ENCODE data around the gene LRRC10B. TPM values are rescaled to one million over a fixed set of nuclear protein-coding genes. Genes with fewer than 3 reads are reported as not detected.
"Not testable (repeated sequence)": the region's sequence is repeated elsewhere in the genome, so short reads cannot be mapped to it uniquely, and the experiment has no call there.

The LRRC10B gene
- polyA plus RNA-seq (ENCODE audit: insufficient read length in 4 of 4): 1 to 10 TPM; 1.1 to 3.2 (median 1.6) TPM

DNA sequence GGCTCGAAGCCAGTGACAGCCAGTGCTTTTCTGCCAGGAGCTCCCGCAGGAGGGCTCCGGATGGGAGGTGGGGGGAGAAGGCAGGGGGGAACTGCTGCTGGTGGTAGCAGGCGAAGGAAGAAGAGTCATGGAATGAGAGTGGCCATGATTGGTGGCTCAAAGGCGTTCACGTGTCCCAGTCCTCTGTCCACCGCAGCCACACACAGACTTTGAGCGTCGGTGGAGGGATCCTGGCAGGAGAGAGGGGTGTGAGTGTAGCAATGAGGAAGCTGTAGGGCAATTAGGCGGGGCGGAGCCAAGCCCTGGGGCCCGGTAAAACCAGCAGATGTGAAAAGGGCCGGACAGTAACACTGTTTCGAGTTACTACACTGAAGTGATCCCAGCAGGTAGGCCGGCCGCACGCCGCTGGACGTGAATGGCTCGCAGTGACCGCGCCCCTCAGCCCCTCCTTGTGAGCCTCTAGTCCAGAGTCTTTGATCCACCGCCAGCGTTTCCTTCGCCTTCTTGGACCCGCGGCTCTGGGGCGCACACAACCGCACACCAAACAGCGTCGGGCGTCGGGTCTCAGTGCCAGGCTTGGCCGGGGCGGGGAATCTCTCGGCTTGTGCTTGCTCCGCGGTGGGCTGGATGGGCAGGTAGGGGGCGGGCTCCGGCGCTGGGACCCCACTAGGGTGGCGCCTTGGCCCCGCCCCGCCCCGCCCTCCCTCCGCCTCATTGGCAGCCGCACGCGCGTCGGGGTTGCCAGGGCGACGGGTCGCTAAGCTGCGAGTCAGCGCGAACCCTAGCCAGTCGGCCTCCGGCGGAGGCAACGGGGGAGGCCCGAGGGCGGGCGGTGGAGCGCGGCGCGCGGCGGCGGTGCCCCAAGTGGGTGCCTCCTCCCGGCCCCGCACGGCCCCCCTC lies at the start of gene LRRC10B:
Gene LRRC10B, plus strand, starts transcription at position 788 of the 900 bp plus-strand sequence. CDS start 250 bp downstream, outside the sequence.
- no peak for DNase-seq (ENCODE audit: low read depth in 4 of 4, low spot score in 2 of 4)

DNA sequence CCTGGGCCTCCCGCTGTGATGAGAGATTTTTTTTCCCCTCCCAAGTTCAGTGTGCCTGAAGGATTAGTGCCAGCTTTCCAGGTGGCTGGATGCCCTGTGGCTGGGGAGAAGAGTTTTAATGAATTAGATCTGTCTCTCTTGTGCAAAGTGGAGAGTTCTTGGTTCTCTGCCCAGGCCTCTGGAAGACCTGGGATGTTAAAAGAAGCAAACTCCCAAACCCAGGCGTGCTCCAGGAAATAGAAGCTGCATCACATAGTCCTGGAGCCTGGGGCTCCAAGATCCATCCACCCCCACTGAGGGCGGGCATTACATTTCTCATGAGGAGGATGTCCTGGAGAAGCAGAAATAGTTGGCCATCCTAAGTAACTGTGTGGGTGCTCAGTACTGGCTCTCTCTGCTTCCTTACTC lies 48.1 kb upstream of the LRRC10B start:
- no peak for DNase-seq (ENCODE audit: low read depth in 4 of 4, low spot score in 2 of 4)

DNA sequence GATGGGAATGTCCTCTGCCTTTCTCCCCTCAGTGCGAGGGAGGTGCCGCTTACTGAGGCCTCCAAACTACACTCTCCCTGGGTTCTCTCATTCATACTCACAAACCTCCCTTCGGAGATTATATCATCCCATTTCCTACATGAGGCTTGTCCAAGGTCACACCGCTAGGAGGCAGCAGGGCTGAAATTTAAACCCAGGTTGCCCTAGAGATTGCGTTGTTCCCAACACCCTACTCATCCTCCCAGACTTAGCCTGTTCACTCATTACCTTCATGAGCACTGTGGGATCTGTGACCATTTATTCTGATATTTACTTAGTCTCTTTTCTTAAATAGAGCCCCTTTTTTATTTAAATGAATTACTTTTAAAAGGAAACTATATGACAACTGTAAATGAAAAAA lies 47.6 kb upstream of the LRRC10B start:
- no peak for DNase-seq (ENCODE audit: low read depth in 4 of 4, low spot score in 2 of 4)

DNA sequence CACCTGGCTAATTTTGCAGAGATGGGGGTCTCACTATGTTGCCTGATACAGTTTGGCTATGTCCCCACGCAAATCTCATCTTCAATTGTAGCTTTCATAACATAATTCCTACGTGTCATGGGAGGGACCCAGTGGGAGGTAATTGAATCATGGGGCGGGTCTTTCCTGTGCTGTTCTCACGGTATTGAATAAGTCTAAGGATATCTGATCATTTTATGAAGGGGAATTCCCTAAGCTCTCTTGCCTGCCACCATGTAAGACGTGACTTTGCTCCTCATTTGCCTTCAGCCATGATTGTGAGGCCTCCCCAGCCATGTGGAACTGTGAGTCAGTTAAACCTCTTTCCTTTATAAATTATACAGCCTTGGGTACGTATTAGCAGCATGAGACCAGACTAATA lies 40.9 kb upstream of the LRRC10B start:
- DNase-seq (ENCODE audit: low read depth in 4 of 4, low spot score in 2 of 4): not testable (repeated sequence)

DNA sequence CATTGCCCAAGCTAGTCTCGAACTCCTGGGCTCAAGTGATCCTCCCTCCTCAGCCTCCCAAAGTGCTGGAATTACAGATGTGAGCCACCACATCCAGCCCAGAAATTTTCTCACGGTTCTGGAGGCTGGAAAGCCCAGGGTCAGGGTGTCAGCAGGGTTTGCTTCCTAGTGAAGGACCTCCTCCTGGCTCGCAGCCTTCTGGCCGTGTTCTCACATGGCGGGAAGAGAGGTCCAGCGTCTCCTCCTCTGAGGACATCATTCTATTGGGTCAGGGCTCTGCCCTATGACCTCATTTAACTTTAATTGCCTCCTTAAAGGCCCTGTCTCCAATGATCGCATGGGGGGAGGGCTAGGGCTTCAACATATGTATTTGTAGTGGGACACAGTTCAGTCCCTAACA lies 40.5 kb upstream of the LRRC10B start:
- no peak for DNase-seq (ENCODE audit: low read depth in 4 of 4, low spot score in 2 of 4)

DNA sequence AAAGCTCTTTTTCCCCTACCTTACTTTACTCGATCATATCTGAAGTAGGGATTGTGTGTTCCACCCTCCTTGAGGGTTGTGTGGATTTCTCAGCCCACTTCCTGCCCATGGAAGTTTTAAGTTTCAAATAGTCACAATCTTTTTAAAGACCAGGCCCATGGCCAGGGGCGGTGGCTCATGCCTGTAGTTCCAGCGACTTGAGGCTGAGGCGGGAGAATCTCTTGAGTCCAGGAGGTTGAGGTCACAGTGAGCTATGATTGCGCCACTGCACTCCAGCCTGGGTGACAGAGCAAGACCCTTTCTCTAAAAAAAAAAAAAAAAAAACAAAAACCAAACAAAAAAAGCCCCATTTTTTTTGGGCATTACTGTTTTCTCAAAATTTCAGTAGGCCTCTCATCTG lies 36.3 kb upstream of the LRRC10B start:
- DNase-seq (ENCODE audit: low read depth in 4 of 4, low spot score in 2 of 4): no peak

DNA sequence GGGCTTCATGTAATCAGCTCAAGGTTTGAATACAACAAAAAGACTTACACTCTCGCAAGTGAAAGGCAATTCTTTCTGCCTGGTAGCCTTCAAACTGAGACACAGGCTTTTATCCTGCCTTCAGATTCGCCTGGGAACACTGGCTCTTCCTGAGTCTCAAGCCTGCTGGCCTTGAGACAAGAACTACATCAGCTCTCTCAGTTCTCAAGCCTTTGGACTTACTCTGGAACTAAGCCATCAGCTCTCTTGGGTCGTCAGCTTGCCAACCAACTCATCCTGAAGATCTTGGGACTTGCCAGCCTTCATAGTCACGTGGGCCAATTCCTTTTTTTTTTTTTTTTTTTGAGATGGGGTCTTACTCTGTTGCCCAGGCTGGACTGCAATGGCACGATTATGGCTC lies 35.7 kb upstream of the LRRC10B start:
- no peak for DNase-seq (ENCODE audit: low read depth in 4 of 4, low spot score in 2 of 4)

DNA sequence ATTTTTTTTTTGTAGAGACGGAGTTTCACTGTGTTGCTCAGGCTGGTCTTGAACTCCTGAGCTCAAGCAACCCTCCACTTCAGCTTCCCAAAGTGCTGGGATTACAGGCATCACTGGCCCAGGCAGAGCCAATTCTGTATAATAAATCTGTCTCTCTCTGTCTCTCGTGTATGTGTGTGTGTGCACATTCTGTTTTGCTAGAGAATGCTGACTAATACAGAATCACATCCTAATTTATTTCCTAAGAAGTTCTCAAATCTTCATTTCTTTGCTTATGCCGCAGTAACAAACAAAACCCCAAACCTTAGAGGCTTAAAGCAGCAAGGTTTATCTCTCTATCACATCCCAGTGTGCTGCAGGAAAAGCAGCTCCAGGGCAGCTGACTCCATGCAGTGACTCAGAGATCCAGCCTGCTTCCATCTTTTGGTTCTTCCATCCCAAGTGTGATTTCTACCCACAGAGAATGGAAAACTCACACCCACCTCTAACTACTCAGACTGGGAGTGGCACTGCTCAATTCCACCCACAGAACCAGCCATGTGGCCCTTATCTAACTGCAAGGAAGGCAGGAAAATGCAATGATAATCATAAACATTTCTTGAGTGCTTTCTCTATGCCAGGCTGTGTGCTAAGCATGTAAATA lies 35.1 kb upstream of the LRRC10B start:
- DNase-seq (ENCODE audit: low read depth in 4 of 4, low spot score in 2 of 4): no peak

DNA sequence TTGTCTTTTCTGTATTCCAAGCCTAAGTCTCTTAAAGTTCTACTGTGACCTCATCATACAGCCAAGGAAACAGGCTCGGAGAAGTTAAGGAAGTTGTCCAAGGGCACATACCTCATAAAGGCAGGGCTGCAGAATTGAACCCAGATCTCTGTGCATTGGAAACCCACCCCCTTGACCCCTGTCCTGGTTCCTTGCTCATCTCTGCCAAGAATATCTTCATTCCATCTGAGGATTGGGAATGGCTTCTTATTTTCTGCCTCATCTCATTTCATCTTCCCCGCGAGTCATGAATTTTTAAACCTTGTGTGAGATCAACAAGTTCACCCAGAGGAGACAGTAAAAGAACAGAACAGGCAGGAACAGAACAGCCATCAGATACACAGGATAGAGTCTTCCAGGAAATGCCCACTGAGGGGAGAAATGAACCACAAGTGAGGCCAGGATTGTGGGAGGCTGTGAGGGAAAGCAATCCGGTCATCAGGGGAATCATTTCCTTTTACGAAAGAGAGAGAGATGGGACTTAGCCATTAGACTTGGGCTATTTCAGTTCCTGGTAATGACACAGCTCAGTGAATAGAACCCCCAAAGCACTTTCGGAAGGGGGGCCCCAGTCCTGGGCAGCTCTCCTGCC lies 34.4 kb upstream of the LRRC10B start:
- no peak for DNase-seq (ENCODE audit: low read depth in 4 of 4, low spot score in 2 of 4)

DNA sequence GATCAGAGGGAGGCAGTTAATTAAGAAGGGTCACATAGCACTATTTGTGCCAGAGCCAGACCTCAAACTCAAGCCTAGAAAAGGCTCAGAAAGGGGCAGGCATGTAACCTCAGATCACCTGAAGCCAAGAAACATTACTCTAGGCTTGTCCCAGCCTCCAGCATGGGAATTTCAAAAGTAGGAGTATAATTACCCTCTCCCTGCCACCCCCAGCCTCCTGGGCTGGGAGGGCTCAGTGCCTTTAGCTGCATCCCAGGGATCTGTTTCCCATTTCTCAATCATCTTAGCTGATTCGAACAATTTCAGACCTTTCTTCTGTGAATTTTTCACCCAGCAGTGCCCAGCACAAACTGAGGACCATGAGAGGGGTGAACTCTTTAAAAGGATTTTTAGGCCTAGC lies 33.1 kb upstream of the LRRC10B start:
- no peak for DNase-seq (ENCODE audit: low read depth in 4 of 4, low spot score in 2 of 4)

DNA sequence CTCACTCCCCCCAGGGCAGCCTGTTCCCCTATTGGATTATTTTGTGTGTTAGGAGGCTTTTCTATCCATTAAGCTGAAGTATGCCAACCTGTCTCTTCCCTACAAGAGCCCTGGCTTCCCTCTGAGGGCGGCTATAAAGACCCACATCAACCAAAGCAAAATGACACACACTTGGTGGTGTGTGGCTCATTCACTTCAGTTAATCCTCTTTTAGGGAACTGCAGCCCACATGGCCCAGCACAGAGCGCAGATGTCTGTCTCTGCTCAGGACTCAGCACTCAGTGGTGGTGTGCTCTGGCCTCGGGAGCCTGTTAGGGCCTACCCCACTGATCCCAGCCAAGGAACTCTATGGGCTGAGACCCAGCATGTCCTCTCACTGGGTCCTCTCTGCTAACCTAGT lies 32.2 kb upstream of the LRRC10B start:
- no peak for DNase-seq (ENCODE audit: low read depth in 4 of 4, low spot score in 2 of 4)

DNA sequence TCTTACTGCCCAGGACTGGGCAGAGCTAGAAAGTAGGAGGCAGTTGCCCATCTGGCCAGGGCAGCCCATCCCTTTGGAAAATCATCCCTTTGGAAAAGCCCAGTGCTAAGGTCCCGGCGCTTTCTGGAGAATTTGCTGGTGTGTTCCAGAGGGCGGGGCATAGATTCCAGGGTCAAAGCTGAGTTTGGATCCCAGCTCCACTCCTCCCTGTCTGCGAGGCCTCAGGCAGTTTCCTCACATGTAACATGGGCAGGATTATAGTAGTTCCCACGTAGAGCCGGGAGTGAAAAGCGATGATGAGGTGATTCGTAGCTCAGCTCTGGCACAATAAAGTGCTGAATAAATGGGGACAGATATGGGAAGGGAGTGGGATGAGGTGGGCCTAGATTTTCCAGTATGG lies 31.4 kb upstream of the LRRC10B start:
- no peak for DNase-seq (ENCODE audit: low read depth in 4 of 4, low spot score in 2 of 4)

DNA sequence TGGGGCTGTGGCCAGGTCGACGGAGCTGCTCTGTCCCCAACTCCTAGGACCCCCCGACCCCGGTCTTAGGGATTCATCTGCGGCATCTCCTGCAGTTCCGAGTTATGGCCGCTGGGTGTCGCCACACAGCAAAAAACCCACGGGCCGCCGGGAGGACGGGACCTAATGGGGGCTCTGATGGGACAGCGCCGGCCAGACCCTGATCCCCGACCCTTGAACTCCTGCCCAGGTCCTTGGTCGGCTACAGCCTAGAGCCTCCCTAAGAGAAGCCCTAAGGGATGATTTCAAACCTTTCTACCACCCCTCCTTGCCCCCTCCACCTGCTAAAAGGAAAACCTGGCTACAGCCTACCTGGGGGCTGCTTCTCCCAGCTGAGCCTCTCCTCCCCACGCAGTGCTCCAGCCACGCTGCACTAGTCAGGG lies 30.8 kb upstream of the LRRC10B start:
- DNase-seq (ENCODE audit: low read depth in 4 of 4, low spot score in 2 of 4): no peak

DNA sequence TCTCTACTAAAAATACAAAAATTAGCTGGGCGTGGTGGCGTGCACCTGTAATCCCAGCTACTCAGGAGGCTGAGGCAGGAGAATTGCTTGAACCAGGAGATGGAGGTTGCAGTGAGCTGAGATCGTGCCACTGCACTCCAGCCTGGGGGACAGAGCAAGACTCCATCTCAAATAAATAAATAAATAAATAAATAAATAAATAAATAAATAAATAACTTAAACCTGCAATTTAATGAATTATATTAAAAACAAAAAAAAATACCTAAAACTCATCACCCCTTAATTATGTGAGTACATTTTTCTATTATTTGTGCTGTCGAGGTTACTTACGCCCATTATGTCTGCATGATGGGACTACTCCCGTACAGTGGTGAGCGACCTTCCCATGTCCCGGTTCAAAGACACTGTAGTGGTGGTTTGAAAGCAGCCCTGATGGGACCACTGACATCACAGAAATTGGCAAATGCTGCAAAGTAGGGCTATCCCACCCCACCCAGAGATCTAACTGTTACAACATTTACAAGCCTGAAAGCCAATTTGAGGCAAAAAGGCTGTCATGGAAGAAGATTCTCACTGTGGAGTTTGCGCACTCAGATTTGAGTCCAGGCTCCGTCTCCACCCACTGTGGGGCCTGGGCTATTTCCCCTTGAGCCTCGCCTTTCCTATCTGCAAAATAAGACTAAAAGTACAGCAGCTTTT lies 29.0 kb upstream of the LRRC10B start:
- DNase-seq (ENCODE audit: low read depth in 4 of 4, low spot score in 2 of 4): not testable (repeated sequence)

DNA sequence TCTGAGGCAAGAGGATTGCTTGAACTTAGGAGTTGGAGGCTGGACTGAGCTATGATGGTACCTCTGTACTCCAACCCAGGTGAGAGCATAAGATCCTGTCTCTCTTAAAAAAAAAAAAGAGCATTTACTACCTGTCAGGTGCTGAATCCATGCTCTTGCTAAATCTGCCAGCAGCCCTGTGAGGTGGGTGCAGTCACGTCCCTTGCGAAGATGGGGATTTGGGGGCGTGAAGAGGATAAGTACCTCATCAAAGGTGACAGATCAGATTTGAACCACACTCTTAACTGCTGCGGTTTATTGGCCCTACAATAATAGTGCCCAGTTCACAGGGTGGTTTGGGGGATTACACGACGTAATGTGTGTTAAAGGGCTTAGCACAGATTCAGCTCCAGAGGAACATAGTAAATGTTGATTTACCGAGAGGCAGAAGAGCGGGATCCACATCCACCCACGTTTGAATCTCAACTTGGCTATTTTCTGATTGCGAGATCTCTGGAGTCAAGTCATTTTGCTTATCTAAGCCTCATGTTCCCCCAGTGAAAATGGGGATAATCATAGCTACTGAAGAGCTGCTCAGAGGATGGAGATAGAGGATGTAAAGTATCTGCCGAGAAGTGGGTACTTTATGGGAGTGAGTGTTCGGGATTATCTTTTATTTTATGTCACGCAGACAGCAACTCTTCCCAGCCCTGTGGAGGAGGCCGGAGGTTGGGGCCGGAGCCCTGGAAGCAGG lies 28.1 kb upstream of the LRRC10B start:
- no peak for DNase-seq (ENCODE audit: low read depth in 4 of 4, low spot score in 2 of 4)

DNA sequence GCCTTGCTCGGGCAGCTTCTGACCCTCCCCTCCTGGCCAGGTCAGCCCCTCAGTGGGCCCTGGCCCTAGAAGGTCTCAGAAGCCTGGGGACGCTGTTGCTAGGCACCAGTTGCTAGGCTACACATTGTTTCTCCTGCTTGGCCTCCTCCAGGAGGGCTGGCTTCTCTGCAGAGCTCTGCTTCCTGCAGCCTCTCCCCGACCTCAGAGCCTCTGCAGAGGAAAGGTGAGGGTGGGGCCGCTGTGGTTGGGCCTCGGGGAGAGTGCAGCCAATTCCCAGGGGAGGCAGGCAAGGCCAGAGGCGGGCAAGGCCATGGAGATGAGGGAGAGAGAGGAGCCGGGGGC lies 27.6 kb upstream of the LRRC10B start:
- DNase-seq (ENCODE audit: low read depth in 4 of 4, low spot score in 2 of 4): peak in 1 of 4 donors; percentile 65

DNA sequence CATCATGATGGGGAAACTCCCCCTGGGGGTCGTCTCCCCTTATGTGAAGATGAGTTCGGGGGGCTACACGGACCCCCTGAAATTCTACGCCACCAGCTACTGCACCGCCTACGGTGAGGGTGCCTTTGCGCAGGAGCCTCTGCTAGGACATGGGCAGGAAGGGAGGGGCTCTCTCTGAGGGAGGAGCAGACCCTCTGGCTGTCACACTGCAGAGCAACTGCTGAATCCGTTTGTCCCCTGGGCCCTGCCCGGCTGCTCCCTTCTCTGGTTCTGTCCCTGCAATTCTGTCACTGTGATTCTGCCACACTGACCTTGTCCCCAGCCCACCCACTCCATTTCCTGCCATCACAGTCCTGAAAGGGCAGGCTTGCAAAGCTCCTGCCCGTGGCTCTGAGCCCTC lies 26.7 kb upstream of the LRRC10B start:
- no peak for DNase-seq (ENCODE audit: low read depth in 4 of 4, low spot score in 2 of 4)

DNA sequence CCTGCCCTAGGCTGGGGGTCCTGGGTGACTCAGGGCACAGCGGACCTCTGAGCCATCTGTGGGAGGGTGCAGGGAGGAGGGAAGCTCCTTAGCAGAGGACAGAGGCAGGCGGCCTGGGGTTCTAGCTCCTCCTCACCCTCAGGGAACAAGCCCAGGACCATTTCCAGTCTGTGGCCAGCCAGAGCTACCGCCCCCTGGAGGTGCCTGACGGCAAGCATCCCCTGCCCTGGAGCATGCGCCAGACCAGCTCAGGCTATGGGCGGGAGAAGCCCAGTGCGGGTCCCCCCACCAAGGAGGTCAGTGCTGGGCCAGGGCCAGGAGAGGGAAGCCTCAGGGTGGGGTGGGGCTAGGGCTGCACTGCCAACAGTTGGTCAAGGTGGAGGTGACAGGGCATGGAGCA lies 26.0 kb upstream of the LRRC10B start:
- no peak for DNase-seq (ENCODE audit: low read depth in 4 of 4, low spot score in 2 of 4)

DNA sequence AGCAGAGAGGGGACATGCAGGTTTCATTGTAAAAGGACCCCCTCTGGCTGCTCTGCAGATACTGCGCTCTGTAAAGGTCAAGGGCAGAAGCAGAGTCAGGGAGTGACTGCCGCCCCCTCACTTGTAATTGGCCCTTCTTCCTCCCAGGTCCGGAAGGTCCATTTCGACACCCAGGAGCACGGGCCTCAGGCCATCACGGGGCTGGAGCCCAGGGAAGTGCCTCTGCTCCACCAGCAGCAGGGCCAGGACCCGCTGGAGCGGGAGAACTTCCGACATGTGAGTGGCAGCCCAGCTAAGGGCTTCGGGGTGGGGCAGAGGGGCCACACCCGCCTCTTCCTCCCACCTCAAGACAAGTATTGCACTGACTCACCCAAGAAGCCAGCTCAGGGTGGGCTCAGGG lies 24.0 kb upstream of the LRRC10B start:
- no peak for DNase-seq (ENCODE audit: low read depth in 4 of 4, low spot score in 2 of 4)

DNA sequence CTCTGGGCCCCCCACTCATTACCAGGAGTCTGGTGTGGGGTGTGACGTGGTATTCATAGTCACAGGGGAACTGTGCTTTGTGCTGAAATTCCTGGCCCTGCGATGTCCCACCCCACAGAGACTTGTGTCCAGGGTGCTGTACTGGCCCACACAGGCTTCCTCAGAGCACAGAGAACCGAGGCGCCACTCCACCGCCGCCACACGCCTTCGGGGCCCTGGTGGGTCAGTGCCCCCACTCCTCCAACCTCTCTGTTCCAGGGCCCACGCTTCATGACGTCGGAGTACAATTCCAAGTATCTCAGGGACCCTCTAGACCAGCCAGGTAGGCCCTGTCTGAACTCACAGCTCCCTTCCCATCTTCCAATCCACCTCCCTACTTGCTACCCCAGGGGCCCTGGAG lies 23.5 kb upstream of the LRRC10B start:
- DNase-seq (ENCODE audit: low read depth in 4 of 4, low spot score in 2 of 4): no peak
